ENCODE results near the gene MANBA.
"Not testable (repeated sequence)": the region's sequence is repeated elsewhere in the genome, so short reads cannot be mapped to it uniquely, and the experiment has no call there.

The MANBA gene

DNA sequence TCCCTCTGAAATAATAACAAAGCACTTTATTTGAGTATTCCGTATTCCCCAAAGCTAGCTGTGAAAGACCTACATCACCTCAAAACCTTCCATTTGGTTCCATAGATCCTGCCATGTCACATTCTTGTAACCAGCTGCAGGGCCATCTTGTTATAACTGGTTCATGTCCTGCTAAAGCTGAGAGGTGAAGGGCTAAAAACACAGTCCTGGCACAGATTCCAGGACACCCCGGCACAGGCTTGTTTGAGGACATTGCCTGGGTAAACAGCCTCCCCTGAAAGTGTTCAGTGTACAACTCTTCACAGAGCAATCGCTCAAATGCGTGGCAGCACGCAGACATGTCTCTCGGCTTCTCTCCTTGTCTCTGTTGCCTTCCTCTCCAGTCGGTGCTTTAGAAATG is 129.2 kb downstream of the MANBA start:
- FAIRE-seq = no peak
- TF ChIP-seq POLR2A (IDR thresholded peaks at IDR 0.05; ENCODE audit: low read depth, low read length) = no peak
- TF ChIP-seq POU2F2 (IDR thresholded peaks at IDR 0.05; ENCODE audit: low read depth, low read length) = no peak
- TF ChIP-seq POLR2AphosphoS5 (IDR thresholded peaks at IDR 0.05; ENCODE audit: low read depth, low read length) = no peak
- TF ChIP-seq SPI1 (IDR thresholded peaks at IDR 0.05; ENCODE audit: low read depth, low read length) = no peak
- TF ChIP-seq TAF1 (IDR thresholded peaks at IDR 0.05; ENCODE audit: low read depth, low read length) = no peak
- TF ChIP-seq PAX5 (IDR thresholded peaks at IDR 0.05; ENCODE audit: insufficient read depth, low read length, severe bottlenecking) = no peak

DNA sequence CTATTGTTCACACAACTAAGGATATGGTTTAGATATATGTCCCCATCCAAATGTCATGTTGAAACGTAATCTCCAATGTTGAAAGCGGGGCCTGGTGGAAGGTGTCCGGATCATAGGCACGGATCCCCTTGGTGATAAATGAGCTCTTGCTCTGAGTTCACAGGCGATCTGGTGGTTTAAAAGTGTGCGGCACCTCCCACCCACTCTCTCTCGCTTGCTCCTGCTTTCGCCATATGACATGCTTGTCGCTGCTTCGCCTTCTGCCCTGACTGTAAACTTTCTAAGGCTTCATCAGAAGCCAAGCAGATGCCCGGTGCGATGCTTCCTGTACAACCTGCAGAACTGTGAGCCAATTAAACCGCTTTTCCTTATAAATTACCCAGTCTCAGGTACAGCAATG is 131.1 kb downstream of the MANBA start:
- FAIRE-seq (no peak), DNase-seq (ENCODE audit: insufficient read length, low spot score) (no peak)
- no peak for TF ChIP-seq POU2F2 (IDR thresholded peaks at IDR 0.05; ENCODE audit: low read depth, low read length)
- no peak for TF ChIP-seq PAX5 (IDR thresholded peaks at IDR 0.05; ENCODE audit: insufficient read depth, low read length, severe bottlenecking)
- no peak for TF ChIP-seq POLR2AphosphoS5 (IDR thresholded peaks at IDR 0.05; ENCODE audit: low read depth, low read length)
- TF ChIP-seq SPI1 (IDR thresholded peaks at IDR 0.05; ENCODE audit: low read depth, low read length) = no peak
- TF ChIP-seq POLR2A (IDR thresholded peaks at IDR 0.05; ENCODE audit: low read depth, low read length) = no peak

More for the DNA sequence above, 129.2 kb downstream of the MANBA start:
- DNase-seq (ENCODE audit: insufficient read length, low spot score) = no peak

DNA sequence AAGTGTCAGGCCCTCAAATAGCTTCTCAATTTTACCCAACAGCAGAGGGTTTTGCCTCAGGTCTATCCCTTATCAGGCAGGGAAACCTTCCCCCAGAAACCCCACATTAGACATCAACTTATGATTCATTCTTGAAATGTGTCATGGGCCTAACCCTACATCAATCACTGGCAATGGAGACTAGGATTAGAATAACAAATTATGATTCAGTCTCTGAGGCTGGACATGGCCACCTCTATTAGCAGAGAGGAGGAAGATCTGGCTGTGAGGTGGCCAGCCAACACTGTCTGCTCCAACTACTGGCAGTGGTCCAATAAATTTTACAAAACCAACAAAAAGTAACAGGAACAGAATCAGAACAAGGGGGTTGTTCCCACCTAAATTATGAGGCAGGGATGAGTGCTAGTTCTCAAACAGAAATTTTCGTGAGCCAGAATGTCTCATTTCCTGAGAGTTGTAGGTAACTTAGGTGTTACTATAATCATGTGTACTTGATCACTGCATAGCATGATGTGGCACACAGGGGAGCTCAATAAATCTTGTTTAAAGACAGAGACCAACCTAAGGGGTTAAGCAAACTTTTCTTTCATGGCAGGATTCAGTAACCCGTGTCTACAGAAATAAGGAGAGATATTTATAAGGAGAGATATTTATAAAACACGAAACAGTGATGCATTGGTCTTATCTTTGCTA is 132.8 kb downstream of the MANBA start:
- TF ChIP-seq PAX5 (IDR thresholded peaks at IDR 0.05; ENCODE audit: insufficient read depth, low read length, severe bottlenecking) = no peak
- TF ChIP-seq POU2F2 (IDR thresholded peaks at IDR 0.05; ENCODE audit: low read depth, low read length) = no peak
- TF ChIP-seq SPI1 (IDR thresholded peaks at IDR 0.05; ENCODE audit: low read depth, low read length) = no peak
- TF ChIP-seq TAF1 (IDR thresholded peaks at IDR 0.05; ENCODE audit: low read depth, low read length) = no peak
- no peak for TF ChIP-seq POLR2AphosphoS5 (IDR thresholded peaks at IDR 0.05; ENCODE audit: low read depth, low read length)
- no peak for TF ChIP-seq POLR2A (IDR thresholded peaks at IDR 0.05; ENCODE audit: low read depth, low read length)
- no peak for FAIRE-seq
- DNase-seq (ENCODE audit: insufficient read length, low spot score) = no peak

DNA sequence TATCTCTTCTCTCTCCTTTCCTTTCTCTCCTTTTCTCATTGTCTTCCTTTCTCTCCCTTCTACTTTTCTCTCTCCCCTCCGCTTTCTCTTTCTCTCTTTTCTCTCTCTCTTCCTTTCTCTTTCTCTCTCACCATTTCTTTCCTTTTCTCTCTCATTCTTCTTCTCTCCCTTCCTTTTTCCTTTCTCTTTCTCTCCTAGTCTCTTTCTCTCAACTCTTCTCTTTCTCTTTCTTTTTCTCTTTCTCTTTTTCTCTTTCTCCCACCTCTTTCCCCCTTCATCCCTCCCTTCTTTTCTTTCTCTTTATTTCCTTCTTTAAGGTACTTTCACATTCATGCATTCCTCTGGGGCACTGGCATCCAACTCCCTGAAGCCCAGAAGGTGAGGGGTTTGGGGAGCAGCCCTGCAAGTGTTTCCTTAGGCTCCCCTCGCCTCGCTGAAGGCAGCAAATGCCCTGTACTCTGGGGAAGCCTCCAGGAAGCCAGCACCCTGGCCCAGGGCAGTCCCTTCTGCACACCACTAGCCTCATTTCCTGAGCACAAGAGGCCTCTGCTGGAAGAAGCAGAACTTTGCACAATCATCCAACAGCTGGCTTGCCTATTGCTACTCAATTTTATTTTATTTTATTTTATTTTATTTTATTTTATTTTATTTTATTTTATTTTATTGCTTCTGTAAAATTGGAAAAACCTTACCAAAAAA is 135.4 kb downstream of the MANBA start:
- DNase-seq (ENCODE audit: insufficient read length, low spot score) (peak; percentile 33), FAIRE-seq (peak; percentile 50)
- TF ChIP-seq PAX5 (IDR thresholded peaks at IDR 0.05; ENCODE audit: insufficient read depth, low read length, severe bottlenecking) (no peak), TAF1 (IDR thresholded peaks at IDR 0.05; ENCODE audit: low read depth, low read length) (0 out of 2 replicates have a peak, but pooled peaks have one; percentile 14), POU2F2 (IDR thresholded peaks at IDR 0.05; ENCODE audit: low read depth, low read length) (0 out of 2 replicates have a peak, but pooled peaks have one; percentile 30)

DNA sequence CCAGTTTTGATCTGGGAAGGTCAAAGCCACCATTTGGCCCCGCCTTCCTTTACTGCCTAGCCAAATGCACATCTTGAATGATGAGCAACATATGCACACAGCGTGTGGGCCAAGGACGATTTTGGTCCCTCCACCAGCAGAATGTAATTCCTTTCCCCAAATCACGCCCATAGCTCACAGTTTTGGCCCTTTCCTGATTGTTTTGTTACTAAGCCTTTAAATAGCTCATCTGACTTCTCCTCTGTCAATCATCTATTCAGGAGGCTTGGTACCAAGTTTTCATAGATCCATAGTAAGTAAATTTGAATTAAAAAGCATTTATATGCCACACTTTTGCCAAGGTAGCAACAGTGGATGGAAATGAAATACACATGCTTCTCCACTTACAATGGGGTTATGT is 136.3 kb downstream of the MANBA start:
- FAIRE-seq (no peak), DNase-seq (ENCODE audit: insufficient read length, low spot score) (no peak)
- no peak for TF ChIP-seq POLR2A (IDR thresholded peaks at IDR 0.05; ENCODE audit: low read depth, low read length)
- TF ChIP-seq TAF1 (IDR thresholded peaks at IDR 0.05; ENCODE audit: low read depth, low read length) = no peak
- TF ChIP-seq SPI1 (IDR thresholded peaks at IDR 0.05; ENCODE audit: low read depth, low read length) = no peak
- TF ChIP-seq POLR2AphosphoS5 (IDR thresholded peaks at IDR 0.05; ENCODE audit: low read depth, low read length) = no peak
- TF ChIP-seq PAX5 (IDR thresholded peaks at IDR 0.05; ENCODE audit: insufficient read depth, low read length, severe bottlenecking) = no peak
- TF ChIP-seq POU2F2 (IDR thresholded peaks at IDR 0.05; ENCODE audit: low read depth, low read length) = no peak

DNA sequence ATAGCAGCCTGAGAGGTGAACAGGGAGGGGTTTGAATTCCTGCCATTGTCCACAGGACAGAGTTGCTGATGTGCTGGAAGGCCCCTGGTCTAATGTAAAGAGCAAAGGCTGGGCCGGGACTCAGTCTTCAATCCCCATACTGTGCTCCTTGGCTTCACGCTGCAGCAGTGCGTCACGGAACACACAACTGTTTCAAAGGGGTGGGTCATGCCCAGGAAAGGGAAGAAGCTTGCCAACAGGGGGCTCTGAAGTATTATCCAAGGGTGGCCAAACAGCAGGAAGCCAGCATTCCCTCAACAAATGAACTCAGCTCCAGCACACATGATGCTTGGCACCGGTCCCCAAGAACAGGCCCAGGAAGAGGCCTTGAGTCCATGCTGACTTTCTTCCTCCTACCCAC is 137.1 kb downstream of the MANBA start:
- no peak for TF ChIP-seq TAF1 (IDR thresholded peaks at IDR 0.05; ENCODE audit: low read depth, low read length)
- no peak for TF ChIP-seq POU2F2 (IDR thresholded peaks at IDR 0.05; ENCODE audit: low read depth, low read length)
- no peak for TF ChIP-seq PAX5 (IDR thresholded peaks at IDR 0.05; ENCODE audit: insufficient read depth, low read length, severe bottlenecking)
- no peak for TF ChIP-seq SPI1 (IDR thresholded peaks at IDR 0.05; ENCODE audit: low read depth, low read length)
- TF ChIP-seq POLR2A (IDR thresholded peaks at IDR 0.05; ENCODE audit: low read depth, low read length) = no peak
- no peak for TF ChIP-seq POLR2AphosphoS5 (IDR thresholded peaks at IDR 0.05; ENCODE audit: low read depth, low read length)
- no peak for DNase-seq (ENCODE audit: insufficient read length, low spot score)
- no peak for FAIRE-seq

DNA sequence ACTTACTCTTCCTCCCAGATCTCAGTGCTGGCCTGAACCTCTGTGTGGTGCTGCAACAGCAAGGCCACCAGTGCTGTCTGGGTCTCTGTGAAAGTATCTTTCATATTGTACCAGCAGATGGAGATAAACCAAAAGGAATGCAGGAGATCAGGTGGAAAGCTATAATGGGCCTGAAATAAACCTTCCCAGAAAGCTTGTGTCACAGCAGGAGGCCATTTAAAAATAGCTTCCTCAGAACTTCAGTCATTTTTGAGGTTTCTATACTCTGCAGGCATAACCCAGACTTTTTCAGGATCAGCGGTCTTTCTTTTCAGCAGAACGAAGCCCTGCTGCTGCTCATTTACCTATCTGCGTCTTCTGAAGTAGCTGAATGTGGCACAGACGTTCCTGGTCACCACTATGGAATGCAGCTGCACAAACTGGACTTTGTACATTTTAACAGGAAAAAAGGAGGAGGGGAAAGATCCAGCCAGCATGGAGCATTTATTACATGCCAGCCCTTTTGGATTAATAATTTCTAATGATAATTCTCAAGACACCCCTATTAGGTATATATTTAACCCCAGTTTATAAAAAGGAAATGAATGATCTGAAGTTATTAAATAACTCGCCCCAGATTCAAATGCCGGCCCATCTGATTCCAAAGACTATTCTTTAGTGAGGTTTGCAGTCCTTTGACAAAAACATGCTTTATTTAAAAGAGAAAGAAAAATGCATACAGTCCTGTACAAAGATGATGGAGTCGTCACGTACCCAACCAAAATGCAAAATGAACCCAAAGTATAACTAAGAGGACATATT is 139.9 kb downstream of the MANBA start:
- FAIRE-seq = no peak
- DNase-seq (ENCODE audit: insufficient read length, low spot score) = no peak
- TF ChIP-seq POLR2AphosphoS5 (IDR thresholded peaks at IDR 0.05; ENCODE audit: low read depth, low read length) (no peak), SPI1 (IDR thresholded peaks at IDR 0.05; ENCODE audit: low read depth, low read length) (no peak), TAF1 (IDR thresholded peaks at IDR 0.05; ENCODE audit: low read depth, low read length) (no peak), POLR2A (IDR thresholded peaks at IDR 0.05; ENCODE audit: low read depth, low read length) (no peak), POU2F2 (IDR thresholded peaks at IDR 0.05; ENCODE audit: low read depth, low read length) (no peak), PAX5 (IDR thresholded peaks at IDR 0.05; ENCODE audit: insufficient read depth, low read length, severe bottlenecking) (no peak)

DNA sequence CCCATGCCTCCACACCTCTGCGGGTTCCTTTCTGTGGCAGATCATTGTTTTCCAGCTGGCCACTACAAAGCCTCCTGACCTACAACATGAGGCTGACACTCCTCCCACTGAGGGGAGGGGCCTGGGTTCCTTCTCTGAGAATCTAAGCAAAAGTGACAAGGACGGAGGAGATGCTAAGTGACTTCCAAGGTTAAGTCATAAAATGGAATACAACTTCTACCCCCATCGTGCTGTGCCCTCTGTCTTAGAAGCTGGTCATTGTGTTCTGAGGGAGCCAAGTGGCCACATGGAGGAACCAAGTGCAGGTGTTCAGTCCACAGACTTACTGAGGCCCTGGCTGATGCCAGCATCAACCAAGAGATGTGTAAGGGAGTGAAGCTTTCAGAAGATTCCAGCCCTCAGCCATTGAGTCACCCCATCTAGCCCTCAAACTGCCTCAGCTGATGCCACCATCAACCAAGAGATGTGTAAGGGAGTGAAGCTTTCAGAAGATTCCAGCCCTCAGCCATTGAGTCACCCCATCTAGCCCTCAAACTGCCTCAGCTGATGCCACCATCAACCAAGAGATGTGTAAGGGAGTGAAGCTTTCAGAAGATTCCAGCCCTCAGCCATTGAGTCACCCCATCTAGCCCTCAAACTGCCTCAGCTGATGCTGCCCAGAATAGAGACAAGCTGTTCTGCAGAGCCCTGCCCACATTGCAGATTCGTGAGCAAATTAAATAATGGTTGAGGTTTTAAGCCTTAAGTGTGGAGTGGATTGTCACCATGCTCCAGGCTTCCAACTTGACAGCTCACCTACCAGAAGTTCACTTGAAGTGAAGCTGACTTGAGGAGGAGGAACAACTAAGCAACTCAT is 140.8 kb downstream of the MANBA start:
- FAIRE-seq; DNase-seq (ENCODE audit: insufficient read length, low spot score): not testable (repeated sequence)

DNA sequence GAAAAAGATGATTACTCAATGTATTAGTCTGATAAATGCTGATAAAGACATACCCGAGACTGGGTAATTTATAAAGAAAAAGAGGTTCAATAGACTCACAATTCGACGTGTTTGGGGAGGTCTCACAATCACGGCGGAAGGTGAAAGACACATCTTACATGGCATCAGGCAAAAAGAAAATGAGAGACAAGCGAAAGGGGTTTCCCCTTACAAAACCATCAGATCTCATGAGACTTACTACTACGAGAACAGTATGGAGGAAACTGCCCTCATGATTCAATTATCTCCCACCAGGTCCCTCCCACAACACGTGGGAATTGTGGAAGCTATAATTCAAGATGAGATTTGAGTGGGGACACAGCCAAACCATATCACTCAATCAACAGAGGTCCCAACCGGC is 141.7 kb downstream of the MANBA start:
- FAIRE-seq; DNase-seq (ENCODE audit: insufficient read length, low spot score): not testable (repeated sequence)
